ENCODE measurements around the gene UNC50.
A peak's percentile ranks its signal among the peaks of the same experiment; 100 is the strongest.

The UNC50 gene

GRCh38 chr2:98608116-98608961 lies at the start of gene UNC50, which contains the start of gene COA5:
Gene UNC50, plus strand, starts transcription at chr2:98608589. Its CDS starts 1,171 bp downstream, at chr2:98609760.
Gene COA5, minus strand, starts transcription at chr2:98608512. Its CDS starts 107 bp downstream, at chr2:98608405.
- DNase-seq, result peak; percentile 53 to 95

DNA sequence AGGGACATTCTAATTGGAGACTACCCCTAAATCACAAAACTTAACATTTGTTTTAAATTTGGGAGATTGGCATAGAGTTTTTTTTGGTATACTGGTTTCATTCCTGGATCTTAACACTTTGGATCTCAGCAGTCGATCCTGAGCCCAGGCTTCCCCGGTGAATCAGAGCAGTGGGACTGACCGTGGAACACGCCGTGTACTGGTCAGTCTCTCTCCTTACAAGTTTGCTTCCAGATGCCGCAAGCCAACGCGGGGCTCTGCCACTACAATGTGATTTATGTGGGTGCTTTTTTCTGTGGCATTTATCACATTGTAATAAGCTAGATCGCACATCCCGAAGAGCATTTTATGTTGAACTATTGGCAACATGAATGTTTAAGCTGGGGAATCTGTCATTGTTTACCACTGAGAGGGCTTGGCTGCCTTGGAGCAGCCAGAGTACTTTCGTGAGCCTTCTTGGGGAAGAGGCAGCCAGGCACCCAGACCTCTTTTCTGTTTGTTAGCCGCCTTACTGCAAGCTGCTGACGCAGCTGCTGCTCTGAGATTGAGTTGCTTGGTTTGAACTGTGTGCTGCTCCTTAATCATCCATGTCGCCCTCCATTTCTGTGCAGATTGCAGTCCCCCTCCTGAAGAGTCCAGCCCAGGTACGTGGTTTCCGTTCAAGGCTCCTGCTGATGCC lies 49.4 kb upstream of the UNC50 start:
- DNase-seq, result no peak

DNA sequence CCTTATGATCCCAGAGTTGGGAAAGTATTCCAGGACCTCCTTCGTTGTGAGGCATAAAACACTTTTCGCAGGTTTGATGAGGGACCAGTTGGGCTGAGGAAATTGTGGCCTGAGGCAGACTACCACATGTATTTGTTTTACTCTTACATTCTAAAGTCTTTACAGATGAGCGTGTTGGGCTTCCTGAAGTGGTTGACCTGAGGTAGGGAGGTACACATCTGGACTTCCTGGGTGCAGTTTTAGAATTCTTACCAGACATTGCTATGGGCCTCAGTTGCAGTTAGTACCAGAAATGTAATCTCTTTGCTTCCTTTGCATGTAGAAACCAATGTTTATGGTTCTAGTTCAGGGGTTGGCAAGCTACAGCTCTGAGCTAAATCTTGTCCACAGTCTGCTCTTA lies 48.8 kb upstream of the UNC50 start:
- no peak for DNase-seq

DNA sequence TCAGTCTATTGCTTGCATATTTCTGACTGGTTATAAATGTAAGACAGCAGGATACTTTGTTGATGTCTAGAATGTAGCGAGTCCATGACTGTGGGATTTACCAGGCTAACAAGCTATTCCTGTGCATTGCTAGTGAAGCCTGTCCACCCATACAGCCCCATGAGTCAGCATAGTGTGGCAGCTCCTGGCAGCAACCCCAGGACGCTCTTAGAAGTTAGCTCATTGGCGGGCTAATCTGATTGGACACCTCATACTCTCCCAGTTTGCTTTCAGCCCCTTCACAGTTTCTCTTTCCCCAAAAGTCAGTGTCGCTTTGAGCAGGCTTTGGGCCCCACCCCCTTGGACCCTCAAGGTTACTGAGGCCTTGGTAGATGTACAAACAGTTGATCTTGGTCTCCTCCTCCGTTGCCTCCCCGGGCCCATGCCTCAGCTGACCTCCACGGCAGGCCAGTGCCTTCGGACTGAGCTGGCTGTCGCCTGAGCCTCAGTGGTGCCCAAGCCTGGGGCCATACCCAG lies 48.1 kb upstream of the UNC50 start:
- DNase-seq, result no peak

GRCh38 chr2:98561018-98561417 lies 47.4 kb upstream of the UNC50 start:
- no peak for DNase-seq

GRCh38 chr2:98561902-98562695 lies 46.3 kb upstream of the UNC50 start:
- DNase-seq, result no peak

GRCh38 chr2:98563394-98563793 lies 45.0 kb upstream of the UNC50 start:
- DNase-seq, result no peak

GRCh38 chr2:98564541-98565132 lies 43.8 kb upstream of the UNC50 start:
- DNase-seq, result no peak

- no peak for DNase-seq
Observed at GRCh38 chr2:98565286-98565860, 43.0 kb upstream of the UNC50 start.

- DNase-seq, result no peak
Observed at GRCh38 chr2:98565941-98566340, 42.4 kb upstream of the UNC50 start.

DNA sequence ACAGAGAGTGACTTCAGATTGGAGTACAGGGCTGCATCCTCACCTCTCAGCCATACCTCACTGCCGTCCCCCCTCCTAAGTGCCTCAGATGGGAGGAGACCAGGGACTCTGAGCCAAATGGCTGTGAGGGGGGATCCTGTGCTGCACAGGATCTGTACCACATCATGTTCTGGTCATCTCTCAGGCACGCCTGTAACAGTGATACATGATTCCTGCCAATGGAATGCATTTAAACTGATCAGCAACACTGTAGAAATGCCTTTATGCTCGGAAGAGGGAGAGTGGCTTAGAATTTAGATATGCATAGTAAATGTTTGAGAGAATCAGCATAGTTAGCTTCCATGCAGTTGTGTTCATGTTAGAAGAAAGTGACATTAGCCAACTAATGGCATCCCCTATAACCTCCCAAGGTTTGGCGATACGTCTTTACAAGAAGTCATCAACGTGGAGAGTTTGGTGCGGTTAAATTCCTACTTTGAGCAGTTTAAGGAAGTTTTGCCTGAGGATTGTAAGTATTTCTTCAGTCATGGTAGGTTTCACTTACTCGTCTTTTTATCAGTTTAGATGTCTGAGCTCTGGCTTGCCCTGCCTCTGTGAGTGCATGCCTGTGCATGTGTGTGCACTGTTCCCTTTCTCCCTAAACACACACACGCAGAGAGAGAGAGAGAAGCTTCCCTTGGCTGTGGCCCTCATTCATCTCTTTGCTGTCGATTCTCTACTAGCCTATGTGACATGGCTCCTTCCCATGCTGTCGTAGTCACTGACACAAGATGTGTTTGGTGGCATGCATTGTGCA lies 40.0 kb upstream of the UNC50 start:
- no peak for DNase-seq

DNA sequence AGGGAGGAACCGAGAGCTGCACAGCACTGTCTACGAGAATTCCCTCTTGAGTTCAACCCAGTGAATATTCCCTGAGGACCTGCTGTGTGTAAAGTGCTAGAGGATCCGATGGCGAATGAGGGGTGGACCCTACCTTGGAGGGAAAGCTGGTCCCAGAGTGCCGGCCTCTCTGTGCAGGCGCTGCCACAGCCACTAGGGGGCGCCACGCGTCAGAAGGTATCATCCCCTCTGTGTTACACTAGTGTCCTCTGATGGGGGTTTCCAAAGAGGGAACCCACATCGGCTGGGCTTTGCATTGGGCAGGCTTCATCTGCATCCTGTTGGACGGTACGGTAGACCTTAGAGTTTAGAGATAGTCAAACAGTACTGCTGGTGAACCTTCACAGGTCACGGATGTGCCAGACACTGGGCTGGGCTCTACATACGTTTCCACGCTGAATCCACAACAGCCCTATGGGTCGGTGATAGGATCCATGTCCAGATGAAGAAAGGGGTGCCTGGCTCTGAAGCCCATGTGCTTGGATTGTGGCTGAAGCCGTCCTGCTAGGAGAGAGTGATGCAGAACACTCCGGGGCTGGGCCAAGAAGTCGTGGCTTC lies 39.1 kb upstream of the UNC50 start:
- peak in 1 of 2 experiments; percentile 42 for DNase-seq

DNA sequence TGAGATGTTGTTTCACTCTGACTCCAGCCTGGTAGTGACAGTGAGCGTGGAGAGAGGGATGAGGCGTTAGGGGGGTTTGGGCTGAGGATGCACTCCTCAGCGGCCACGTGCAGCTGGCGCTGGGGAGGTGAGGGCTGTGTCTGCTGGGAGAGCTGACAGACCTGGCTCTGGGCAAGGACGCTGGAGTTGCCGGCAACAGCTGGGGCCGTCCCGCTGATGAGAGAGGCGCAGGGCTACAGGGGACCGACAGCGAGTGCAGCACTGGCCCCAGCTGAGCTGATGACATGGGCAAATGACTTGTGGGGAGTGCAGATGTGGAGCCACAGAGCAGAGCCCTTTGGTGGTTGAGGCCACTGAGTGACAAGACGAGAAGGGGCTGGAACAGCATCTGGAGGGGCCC lies 38.5 kb upstream of the UNC50 start:
- DNase-seq, result no peak

DNA sequence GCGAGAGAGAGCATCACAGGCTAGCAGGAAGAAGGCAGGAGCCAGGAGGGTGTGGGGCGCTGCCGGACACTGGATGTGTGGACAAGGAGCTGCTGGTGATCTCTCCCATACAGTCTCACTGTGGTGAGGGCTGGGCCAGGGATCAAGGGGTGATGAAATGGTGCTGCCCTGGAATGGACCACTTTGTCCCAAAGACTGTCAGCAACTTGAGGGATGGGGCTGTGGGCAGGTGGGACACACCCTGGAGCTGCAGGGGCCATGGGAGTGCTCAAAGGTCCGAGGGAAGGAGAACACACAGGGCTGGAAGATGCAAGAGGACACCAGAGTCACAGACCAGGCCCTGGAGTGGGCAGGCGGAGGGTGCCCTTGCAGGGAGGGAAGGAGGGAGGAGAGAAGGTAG lies 38.0 kb upstream of the UNC50 start:
- no peak for DNase-seq

- no peak for DNase-seq
Observed at GRCh38 chr2:98571121-98571701, 37.2 kb upstream of the UNC50 start.

- no peak for DNase-seq
Observed at GRCh38 chr2:98571796-98572195, 36.6 kb upstream of the UNC50 start.

DNA sequence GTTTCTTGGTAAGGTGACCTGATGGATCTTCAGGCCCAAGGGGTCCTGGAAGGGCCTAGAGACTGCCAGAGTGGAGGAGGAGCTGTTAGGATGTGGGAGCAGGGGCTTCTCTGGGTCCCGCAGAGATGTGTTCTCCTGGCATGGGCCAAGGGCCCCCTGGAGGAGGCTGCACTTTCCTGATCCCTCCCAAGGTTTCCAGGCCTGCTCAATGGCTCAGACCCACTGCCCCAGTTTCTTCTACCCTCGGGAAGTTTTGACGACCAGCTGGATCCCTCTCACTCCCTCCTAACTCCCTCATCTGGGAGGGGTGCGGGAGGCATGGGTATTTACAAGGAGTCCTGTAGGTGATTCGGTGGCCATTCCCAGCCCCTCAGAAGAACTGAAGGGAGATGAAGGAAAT lies 36.2 kb upstream of the UNC50 start:
- no peak for DNase-seq

GRCh38 chr2:98572676-98573075 lies 35.7 kb upstream of the UNC50 start:
- DNase-seq, result no peak

DNA sequence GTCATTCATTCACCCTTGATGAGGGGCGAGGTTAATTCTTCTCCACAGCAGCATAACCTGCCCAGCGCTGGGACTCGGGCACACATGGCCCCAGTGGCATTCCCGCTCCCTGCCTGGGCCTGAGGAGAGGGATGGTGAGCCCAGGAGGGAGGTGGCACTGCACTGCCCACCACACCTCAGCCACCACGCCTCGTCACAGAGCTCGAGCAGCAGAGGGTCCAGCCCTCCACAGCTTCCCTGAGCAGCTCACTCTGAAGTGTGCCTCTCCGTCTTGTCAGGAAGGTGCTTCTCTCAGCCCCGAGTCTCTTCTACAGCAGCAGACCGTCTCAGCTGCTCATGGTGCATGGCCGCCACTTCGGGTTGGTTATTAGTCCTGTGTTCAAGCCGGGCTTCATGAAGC lies 35.0 kb upstream of the UNC50 start:
- no peak for DNase-seq

DNA sequence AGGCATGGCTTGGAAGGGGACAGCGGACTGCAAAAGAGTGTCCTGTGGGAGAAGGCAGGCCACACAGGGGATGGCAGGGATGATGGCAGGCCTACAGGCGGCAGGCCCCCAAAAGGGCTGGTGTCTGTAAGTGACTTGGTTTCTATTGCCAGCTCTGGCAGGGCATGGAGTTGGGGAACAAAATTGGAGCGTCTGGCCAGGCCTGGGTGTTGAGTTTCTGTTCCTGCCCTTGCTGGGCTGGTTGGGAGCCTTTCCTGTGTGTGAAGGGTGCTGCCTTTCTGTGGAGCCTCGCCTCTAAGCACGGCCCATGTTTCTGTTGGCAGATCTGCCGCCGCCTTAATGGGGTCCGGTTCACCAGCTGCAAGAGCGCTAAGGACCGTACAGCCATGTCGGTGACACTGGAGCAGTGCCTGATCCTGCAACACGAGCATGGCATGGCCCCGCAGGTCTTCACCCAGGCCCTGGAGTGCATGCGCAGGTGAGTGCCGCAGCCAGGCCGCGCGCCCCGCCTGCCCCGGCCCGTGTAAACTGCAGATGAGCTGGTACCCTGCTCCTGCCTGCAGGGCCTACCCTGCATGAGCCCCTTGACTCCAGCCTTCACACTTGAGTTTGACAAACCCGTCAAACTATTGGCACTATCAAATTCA lies 31.6 kb upstream of the UNC50 start:
- no peak for DNase-seq

Data from NCI-H526 (cell line).